Lower lobe of right lung (tissue), 2 donors: ENCODE results near the gene AIF1L. TPM values are rescaled to one million over a fixed set of nuclear protein-coding genes. Genes with fewer than 3 reads are reported as not detected.

Experiments used
- ATAC-seq, 2 donors: fragments of 200-7000 bp; cut with Tn5 transposase; one replicate each; pipeline ENCODE4 v1.9.1; 2020 to 2022; ENCODE audit warnings: mild to moderate bottlenecking in 2 of 2, moderate library complexity in 2 of 2
- DNase-seq: peaks from one replicate; pipeline ENCODE4 v3.0.0-alpha.2; 2020
- H3K27ac ChIP-seq: fragments of 200-600 bp; one replicate; pipeline ENCODE4 v1.8.0; 2022
- H3K27me3 ChIP-seq: fragments of 200-600 bp; one replicate; pipeline ENCODE4 v1.8.0; 2022; ENCODE audit warnings: low read depth
- H3K36me3 ChIP-seq: fragments of 200-600 bp; one replicate; pipeline ENCODE4 v1.8.0; 2022; ENCODE audit warnings: mild to moderate bottlenecking
- H3K4me1 ChIP-seq: fragments of 200-600 bp; one replicate; pipeline ENCODE4 v1.8.0; 2022
- H3K4me3 ChIP-seq: fragments of 200-600 bp; one replicate; pipeline ENCODE4 v1.8.0; 2022; ENCODE audit warnings: mild to moderate bottlenecking
- H3K9me3 ChIP-seq: fragments of 200-600 bp; one replicate; pipeline ENCODE4 v1.8.0; 2022
- intact Hi-C: fragments of 100-400 bp; cut with DNase I; formaldehyde crosslinking; loops from one replicate; pipeline ENCODE4 v1.11.0; 2022
- total RNA-seq: library from RNA; stranded (reverse); fragmentation: NEBNext Ultra II Directional; extraction: Animal tissue kit (Norgen Biotek cat#: 25700); gene quantifications from one replicate; pipeline ENCODE4 v1.2.1, GENCODE V29; 2021
- TF ChIP-seq, protein P1 (sequence below): fragments of 200-600 bp; IDR thresholded peaks from one replicate; pipeline ENCODE4 v1.8.0; 2022; ENCODE audit warnings: antibody characterized with exemption, mild to moderate bottlenecking
- donor health status: DM: no; HTN: yes; CAD: no; lungs with severe emphysema.

AIF1L gene
- total RNA-seq, 1 donor from 2014 or later = 16.0 TPM

GRCh38 chr9:131081868-131082267 lies 14.5 kb upstream of the AIF1L start:
- H3K36me3 ChIP-seq = no peaks in the 10 kb centered on the region
- no peaks in the 10 kb centered on the region for H3K9me3 ChIP-seq
- TF ChIP-seq, protein P1, sequence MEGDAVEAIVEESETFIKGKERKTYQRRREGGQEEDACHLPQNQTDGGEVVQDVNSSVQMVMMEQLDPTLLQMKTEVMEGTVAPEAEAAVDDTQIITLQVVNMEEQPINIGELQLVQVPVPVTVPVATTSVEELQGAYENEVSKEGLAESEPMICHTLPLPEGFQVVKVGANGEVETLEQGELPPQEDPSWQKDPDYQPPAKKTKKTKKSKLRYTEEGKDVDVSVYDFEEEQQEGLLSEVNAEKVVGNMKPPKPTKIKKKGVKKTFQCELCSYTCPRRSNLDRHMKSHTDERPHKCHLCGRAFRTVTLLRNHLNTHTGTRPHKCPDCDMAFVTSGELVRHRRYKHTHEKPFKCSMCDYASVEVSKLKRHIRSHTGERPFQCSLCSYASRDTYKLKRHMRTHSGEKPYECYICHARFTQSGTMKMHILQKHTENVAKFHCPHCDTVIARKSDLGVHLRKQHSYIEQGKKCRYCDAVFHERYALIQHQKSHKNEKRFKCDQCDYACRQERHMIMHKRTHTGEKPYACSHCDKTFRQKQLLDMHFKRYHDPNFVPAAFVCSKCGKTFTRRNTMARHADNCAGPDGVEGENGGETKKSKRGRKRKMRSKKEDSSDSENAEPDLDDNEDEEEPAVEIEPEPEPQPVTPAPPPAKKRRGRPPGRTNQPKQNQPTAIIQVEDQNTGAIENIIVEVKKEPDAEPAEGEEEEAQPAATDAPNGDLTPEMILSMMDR = no peak
- no peak overlapping the region for H3K27ac ChIP-seq
- DNase-seq (no peak), ATAC-seq (no peak)
- H3K27me3 ChIP-seq = no peaks in the 10 kb centered on the region
- intact Hi-C loops = no loop called here
- no peaks in the 10 kb centered on the region for H3K4me1 ChIP-seq
- H3K4me3 ChIP-seq = no peak overlapping the region

GRCh38 chr9:131082774-131083512 lies 13.4 kb upstream of the AIF1L start:
- no peaks in the 10 kb centered on the region for H3K36me3 ChIP-seq
- intact Hi-C loops = no loop called here
- no peak for DNase-seq
- no peaks in the 10 kb centered on the region for H3K27me3 ChIP-seq
- H3K4me3 ChIP-seq = no peak overlapping the region
- H3K27ac ChIP-seq = no peak overlapping the region
- TF ChIP-seq, protein P1 = no peak
- no peaks in the 10 kb centered on the region for H3K4me1 ChIP-seq
- ATAC-seq = no peak
- H3K9me3 ChIP-seq = no peaks in the 10 kb centered on the region

DNA sequence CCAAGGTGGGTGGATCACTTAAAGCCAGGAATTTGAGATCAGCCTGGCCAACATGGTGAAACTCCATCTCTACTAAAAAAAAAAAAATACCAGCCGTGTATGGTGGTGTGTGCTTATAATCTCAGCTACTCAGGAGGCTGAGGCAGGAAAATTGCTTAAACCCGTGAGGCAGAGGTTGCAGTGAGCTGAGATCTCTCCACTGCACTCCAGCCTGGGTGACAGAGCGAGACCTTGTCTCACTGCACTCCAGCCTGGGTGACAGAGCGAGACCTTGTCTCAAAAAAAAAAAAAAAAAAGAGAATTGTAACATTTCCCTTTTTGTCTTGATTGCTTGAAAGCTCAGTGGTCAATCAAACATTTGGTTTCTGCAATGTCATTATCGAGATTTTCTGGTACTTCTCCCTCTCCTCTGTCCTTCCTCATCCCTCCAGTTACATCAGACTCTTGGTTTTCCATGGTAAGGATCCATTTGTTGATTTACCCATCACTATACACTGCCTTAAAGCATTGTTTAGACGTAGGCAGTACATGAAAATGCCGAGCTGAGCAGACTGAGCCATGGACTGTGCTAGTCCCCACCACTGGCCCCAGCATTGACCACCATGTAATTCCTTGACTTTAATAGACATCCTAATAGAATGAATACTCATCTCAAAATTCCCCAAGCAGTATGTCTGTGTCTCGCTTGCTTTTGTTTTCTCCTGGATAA lies 11.5 kb upstream of the AIF1L start:
- no peaks in the 10 kb centered on the region for H3K27me3 ChIP-seq
- no peak for ATAC-seq
- no peaks in the 10 kb centered on the region for H3K9me3 ChIP-seq
- no peaks in the 10 kb centered on the region for H3K4me1 ChIP-seq
- TF ChIP-seq, protein P1 = no peak
- no peaks in the 10 kb centered on the region for H3K36me3 ChIP-seq
- no peak overlapping the region for H3K4me3 ChIP-seq
- DNase-seq = no peak
- no peak overlapping the region for H3K27ac ChIP-seq
- intact Hi-C loops = no loop called here

- DNase-seq (no peak), ATAC-seq (no peak)
- no peak overlapping the region for H3K27ac ChIP-seq
- H3K4me1 ChIP-seq = no peaks in the 10 kb centered on the region
- H3K9me3 ChIP-seq = no peaks in the 10 kb centered on the region
- intact Hi-C loops = no loop called here
- TF ChIP-seq, protein P1 = no peak
- no peaks in the 10 kb centered on the region for H3K27me3 ChIP-seq
- no peak overlapping the region for H3K4me3 ChIP-seq
- no peaks in the 10 kb centered on the region for H3K36me3 ChIP-seq
Observed at GRCh38 chr9:131085370-131086122, 10.8 kb upstream of the AIF1L start.

DNA sequence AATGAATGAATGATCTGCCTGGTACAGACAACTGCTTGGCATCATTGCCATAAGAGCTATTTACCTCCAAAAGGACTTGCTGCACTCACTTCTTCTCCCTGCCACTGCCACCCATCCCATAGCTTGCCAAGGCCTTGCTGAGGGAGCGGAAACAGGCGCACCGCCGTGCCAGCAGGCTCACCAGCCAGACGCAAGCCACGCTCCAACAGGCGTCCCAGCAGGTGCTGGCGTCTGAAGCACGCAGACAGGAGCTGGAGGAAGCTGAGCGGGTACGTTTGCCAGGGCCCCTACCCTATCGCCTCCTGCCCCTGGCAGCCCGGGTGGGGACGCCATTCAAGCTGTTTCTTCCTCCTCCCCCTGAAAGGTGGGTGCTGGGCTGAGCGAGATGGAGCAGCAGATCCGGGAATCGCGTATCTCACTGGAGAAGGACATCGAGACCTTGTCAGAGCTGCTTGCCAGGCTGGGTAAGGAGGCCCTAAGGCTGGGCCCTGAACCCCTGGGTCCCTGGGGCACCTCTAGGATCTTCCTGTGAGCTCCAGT lies 8.9 kb upstream of the AIF1L start:
- ATAC-seq (no peak), DNase-seq (no peak)
- no peak overlapping the region for H3K4me3 ChIP-seq
- TF ChIP-seq, protein P1 = no peak
- H3K27me3 ChIP-seq = no peaks in the 10 kb centered on the region
- intact Hi-C loops = no loop called here
- H3K36me3 ChIP-seq = no peaks in the 10 kb centered on the region
- H3K27ac ChIP-seq = no peak overlapping the region
- no peaks in the 10 kb centered on the region for H3K9me3 ChIP-seq
- no peaks in the 10 kb centered on the region for H3K4me1 ChIP-seq
